HepG2 (cell line): Measurements from ENCODE around the gene ETS1. TPM values are rescaled to one million over a fixed set of nuclear protein-coding genes. Genes with fewer than 3 reads are reported as not detected.

Experiments
- ATAC-seq: fragments of 200-7000 bp; cut with Tn5 transposase; 3 replicates; pipeline ENCODE4 v1.9.1; 2020; ENCODE audit warnings: mild to moderate bottlenecking, moderate library complexity
- BruUV-seq: library from RNA; stranded (reverse); fragments of 400-500 nt; replicated peaks from 2 replicates; lab custom pipeline; 2021; lab: Mats Ljungman, UMichigan
- CTCF ChIA-PET: fragments of 300-600 bp; formaldehyde crosslinking; extraction: SDS; loops from one replicate; lab custom pipeline; 2021; ENCODE audit warnings: low total read pairs, inconsistent platforms, low intra/inter-chr PET ratio; lab: Yijun Ruan, JAX
- POLR2A ChIA-PET: fragments of 350-600 bp; sonication (Branson Sonifier 250); formaldehyde crosslinking; loops from one replicate; lab custom pipeline; 2020; ENCODE audit warnings: antibody characterized with exemption, inconsistent platforms; lab: Yijun Ruan, JAX
- DNase-seq: peaks from one replicate; pipeline ENCODE4 v3.0.0-alpha.2; 2015; ENCODE audit warnings: low spot score
- FAIRE-seq: peaks from 3 replicates; lab custom pipeline; 2011; peaks lifted over from hg19 to GRCh38; lab: Jason Lieb, UNC
- H2AFZ ChIP-seq: one replicate; pipeline ENCODE4 v1.6.1; 2011; ENCODE audit warnings: low read length, inconsistent platforms
- H3K27ac ChIP-seq: fragments of 300-600 bp; 3 replicates; pipeline ENCODE4 v1.8.0; 2011; ENCODE audit warnings: mixed run types, mild to moderate bottlenecking, mixed read lengths, low read length, inconsistent platforms; ENCODE audit not compliant: insufficient read depth; ENCODE audit errors: extremely low read length
- H3K27me3 ChIP-seq, 2 experiments: fragments of 200-600 bp in 1 of 2; 2 replicates in 1 of 2; 3 replicates in 1 of 2; pipeline versions ENCODE4 v1.6.0 to v1.8.0; 2011; ENCODE audit warnings: low read length in 2 of 2, mild to moderate bottlenecking in 2 of 2, moderate library complexity in 2 of 2, inconsistent platforms in 1 of 2; ENCODE audit not compliant: insufficient read depth in 2 of 2, control insufficient read depth in 1 of 2
- H3K36me3 ChIP-seq, 2 experiments: fragments of 200-600 bp in 1 of 2; replicated peaks in 1 of 2; 2 replicates in 1 of 2; 3 replicates in 1 of 2; pipeline versions ENCODE4 v1.5.1 to v1.8.0; 2011; ENCODE audit warnings: low read length in 2 of 2, inconsistent platforms in 1 of 2; ENCODE audit not compliant: insufficient read depth in 2 of 2, control insufficient read depth in 1 of 2
- H3K4me1 ChIP-seq: 2 replicates; pipeline ENCODE4 v1.5.1; 2012; ENCODE audit warnings: low read length, inconsistent platforms; ENCODE audit not compliant: insufficient read depth
- H3K4me2 ChIP-seq: 2 replicates; pipeline ENCODE4 v1.6.0; 2011; ENCODE audit warnings: low read depth, low read length, inconsistent platforms
- H3K4me3 ChIP-seq, 3 experiments: fragments of 200-600 bp in 1 of 3; sonication (generic), shearing (Covaris generic) in 1 of 3; replicated peaks in 1 of 3; 2 replicates each; pipeline ENCODE4 v1.5.1; 2011 to 2016; ENCODE audit warnings: low read length in 3 of 3, inconsistent platforms in 2 of 3, low read depth in 2 of 3, mild to moderate bottlenecking in 2 of 3, control low read depth in 1 of 3, mixed read lengths in 1 of 3; ENCODE audit not compliant: insufficient read depth in 1 of 3
- H3K79me2 ChIP-seq: one replicate; pipeline ENCODE4 v1.6.1; 2011; ENCODE audit warnings: low read length, inconsistent platforms; ENCODE audit not compliant: insufficient read depth
- H3K9ac ChIP-seq: 2 replicates; pipeline ENCODE4 v1.6.0; 2011; ENCODE audit warnings: mild to moderate bottlenecking, low read depth, low read length, inconsistent platforms; ENCODE audit not compliant: insufficient read depth
- H3K9me3 ChIP-seq: 2 replicates; pipeline ENCODE4 v1.5.1; 2012; ENCODE audit warnings: mild to moderate bottlenecking, low read length
- H4K20me1 ChIP-seq: 2 replicates; pipeline ENCODE4 v1.6.0; 2011; ENCODE audit warnings: inconsistent platforms, mild to moderate bottlenecking, low read length, moderate library complexity; ENCODE audit not compliant: insufficient read depth
- E2F1 ChIP-seq: sonication (generic); formaldehyde crosslinking; IDR thresholded peaks from 2 replicates; pipeline ENCODE4 v1.5.0; 2020; ENCODE audit warnings: missing genetic modification reagents
- ESRRA ChIP-seq: sonication (generic); formaldehyde crosslinking; IDR thresholded peaks from 2 replicates; pipeline ENCODE4 v1.5.1; 2020; ENCODE audit warnings: mild to moderate bottlenecking, low read depth, missing genetic modification reagents
- IKZF4 ChIP-seq: sonication (generic); formaldehyde crosslinking; IDR thresholded peaks from 2 replicates; pipeline ENCODE4 v1.5.1; 2020; ENCODE audit warnings: borderline replicate concordance, mild to moderate bottlenecking, low read depth, missing genetic modification reagents; ENCODE audit errors: not compliant biosample characterization
- MLXIP ChIP-seq: sonication (generic); formaldehyde crosslinking; IDR thresholded peaks from 2 replicates; pipeline ENCODE4 v1.9.0; 2021; ENCODE audit warnings: missing genetic modification reagents, borderline replicate concordance
- NFATC3 ChIP-seq: sonication (generic); formaldehyde crosslinking; IDR thresholded peaks from 2 replicates; pipeline ENCODE4 v1.5.1; 2020; ENCODE audit warnings: mild to moderate bottlenecking, missing genetic modification reagents
- NFE2L2 ChIP-seq: fragments of 150-350 bp; IDR thresholded peaks from 2 replicates; pipeline ENCODE4 v1.6.1; 2014; ENCODE audit warnings: low read length
- NFIC ChIP-seq: IDR thresholded peaks from 2 replicates; pipeline ENCODE4 v1.6.1; 2012; ENCODE audit warnings: mild to moderate bottlenecking, low read length, inconsistent platforms
- PBX3 ChIP-seq: sonication (generic); formaldehyde crosslinking; IDR thresholded peaks from 2 replicates; pipeline ENCODE4 v1.8.1; 2023; ENCODE audit warnings: missing genetic modification reagents, inconsistent platforms, borderline replicate concordance
- PREB ChIP-seq: sonication (generic); formaldehyde crosslinking; IDR thresholded peaks from 2 replicates; pipeline ENCODE4 v1.4.0; 2020; ENCODE audit warnings: missing genetic modification reagents
- RBAK ChIP-seq: sonication (generic); formaldehyde crosslinking; IDR thresholded peaks from 2 replicates; pipeline ENCODE4 v1.5.1; 2020; ENCODE audit warnings: mild to moderate bottlenecking, missing genetic modification reagents
- SMAD3 ChIP-seq: sonication (generic); formaldehyde crosslinking; IDR thresholded peaks from 2 replicates; pipeline ENCODE4 v1.4.0; 2020; ENCODE audit warnings: missing genetic modification reagents
- SUZ12 ChIP-seq: fragments of 150-350 bp; IDR thresholded peaks from 2 replicates; pipeline ENCODE4 v1.6.1; 2014; ENCODE audit warnings: low read depth, low read length
- TCF12 ChIP-seq, 2 experiments: fragments of 450-650 bp in 1 of 2; sonication (generic) in 1 of 2; formaldehyde crosslinking in 1 of 2; IDR thresholded peaks; 2 replicates each; pipeline versions ENCODE4 v1.6.1 to v1.8.0; 2017 to 2022; ENCODE audit warnings: antibody characterized with exemption in 1 of 2, mild to moderate bottlenecking in 1 of 2, missing genetic modification reagents in 1 of 2, moderate library complexity in 1 of 2
- ZBTB21 ChIP-seq: sonication (generic); formaldehyde crosslinking; IDR thresholded peaks from 2 replicates; pipeline ENCODE4 v1.4.0; 2020; ENCODE audit warnings: missing genetic modification reagents
- ZIK1 ChIP-seq: sonication (generic); formaldehyde crosslinking; IDR thresholded peaks from 2 replicates; pipeline ENCODE4 v1.5.0; 2020; ENCODE audit warnings: mild to moderate bottlenecking, low read depth, missing genetic modification reagents, borderline replicate concordance
- ZNF12 ChIP-seq: sonication (generic); formaldehyde crosslinking; IDR thresholded peaks from 2 replicates; pipeline ENCODE4 v1.5.0; 2020; ENCODE audit warnings: missing genetic modification reagents
- ZNF331 ChIP-seq: sonication (generic); formaldehyde crosslinking; IDR thresholded peaks from 2 replicates; pipeline ENCODE4 v1.4.0; 2020; ENCODE audit warnings: missing genetic modification reagents
- ZNF850 ChIP-seq: sonication (generic); formaldehyde crosslinking; conservative IDR thresholded peaks from 2 replicates; pipeline ENCODE4 v1.9.0; 2021; ENCODE audit warnings: mild to moderate bottlenecking, missing genetic modification reagents
- ZSCAN9 ChIP-seq: IDR thresholded peaks from 2 replicates; pipeline ENCODE4 v1.6.1; 2016; ENCODE audit warnings: borderline replicate concordance
- WGBS: methylation state at CpG from one replicate; pipeline ENCODE4 v1.1.6; 2017; ENCODE audit warnings: low lambda C conversion rate; 5-methylcytosine and 5-hydroxymethylcytosine counted together
- in situ Hi-C: cut with HindIII; loops from 2 replicates; pipeline ENCODE4 v1.10.0; 2017; ENCODE audit warnings: low pct_unique_long_range_greater_than_20kb; ENCODE audit not compliant: extremely low pct_ligation_motif_present
- intact Hi-C: fragments of 100-400 bp; cut with micrococcal nuclease; formaldehyde crosslinking; loops from one replicate; pipeline ENCODE4 v1.10.0; 2022; ENCODE audit not compliant: unreplicated experiment
- polyA plus RNA-seq, 8 experiments: library from polyadenylated mRNA; depleted of rRNA in 3 of 8; stranded (reverse) in 7 of 8; unstranded in 1 of 8; fragments of >200 nt; fragmentation: Illumina TruSeq in 4 of 8; extraction: Trizol in 4 of 8; gene quantifications; 2 replicates each; pipeline versions ENCODE4 v1.2.1 to v1.2.3, GENCODE V29; 2011 to 2016; ENCODE audit warnings: low read depth in 4 of 8, missing spikeins in 1 of 8, mixed read lengths in 1 of 8; ENCODE audit not compliant: insufficient read depth in 1 of 8
- total RNA-seq, 5 experiments: library from RNA; depleted of rRNA; stranded (reverse); fragments of >200 nt; fragmentation: Illumina TruSeq; extraction: Trizol; gene quantifications; 2 replicates each; pipeline ENCODE4 v1.2.3, GENCODE V29; 2016; ENCODE audit warnings: low read depth in 1 of 5

ETS1 gene
- total and polyA plus RNA-seq, 2 of the 13 experiments (the other 11 are each of a cell fraction or from before 2014, with no cell fraction given): 0.18 to 0.34 TPM

- ATAC-seq (no peak), DNase-seq (no peak)
- no peaks in the 10 kb centered on the region for H3K9me3 ChIP-seq
- no peaks in the 10 kb centered on the region for H3K4me1 ChIP-seq
- peaks cover 0 to 11% of the 10 kb centered on the region in 2 experiments; a peak in 2 of 5 replicates for H3K27me3 ChIP-seq
- H3K79me2 ChIP-seq: no peaks in the 10 kb centered on the region
- ChIA-PET CTCF (no interaction called here), POLR2A (no interaction called here)
- no peak overlapping the region for H3K4me3 ChIP-seq
- 16% methylated on average over 5 of the region's 5 CpGs for WGBS
- no peaks in the 10 kb centered on the region for H4K20me1 ChIP-seq
- H2AFZ ChIP-seq: no peak overlapping the region
- in situ Hi-C loops: no loop called here
- no TSS peak for BruUV-seq
- H3K27ac ChIP-seq: no peak overlapping the region
- no peak overlapping the region for H3K9ac ChIP-seq
- H3K36me3 ChIP-seq: no peaks in the 10 kb centered on the region
- no peak overlapping the region for H3K4me2 ChIP-seq
- TF ChIP-seq NFIC (no peak), E2F1 (CRISPR knock-in tag) (no peak), SUZ12 (no peak), ZIK1 (CRISPR knock-in tag) (no peak), NFATC3 (no peak), NFE2L2 (no peak), MLXIP (no peak), PREB (no peak), ZBTB21 (CRISPR knock-in tag) (no peak), ZNF12 (CRISPR knock-in tag) (no peak), ZSCAN9 (CRISPR knock-in tag) (no peak), TCF12 (IDR thresholded peaks at IDR 0.05) (no peak), TCF12 (CRISPR knock-in tag; IDR thresholded peaks at IDR 0.05) (no peak), SMAD3 (CRISPR knock-in tag) (no peak), IKZF4 (CRISPR knock-in tag) (no peak), ESRRA (CRISPR knock-in tag) (no peak), ZNF331 (no peak), RBAK (CRISPR knock-in tag) (no peak), PBX3 (CRISPR knock-in tag) (no peak), ZNF850 (CRISPR knock-in tag) (no peak)
- TF ChIP-seq, all 625 proteins: peak for 0
- intact Hi-C loops: no loop called here
- FAIRE-seq: no peak
These were observed 20.5 kb upstream of the ETS1 start for GRCh38 chr11:128607819-128608218.
